Measurements from ENCODE around the gene YDJC. TPM values are rescaled to one million over a fixed set of nuclear protein-coding genes. Genes with fewer than 3 reads are reported as not detected.
A peak's percentile ranks its signal among the peaks of the same experiment; 100 is the strongest.

The YDJC gene
- total and polyA plus RNA-seq, 2 experiments from 2014 or later: 53.3 to 83.7 TPM

GRCh38 chr22:21603973-21604372, 25.8 kb downstream of the YDJC start:
- Histone ChIP-seq H2AFZ (no peak overlapping the region), H3K79me2 (replicated peaks; ENCODE audit: insufficient read depth) (peaks cover 99% of the 10 kb centered on the region), H3K9me2 (ENCODE audit: insufficient read depth) (no peaks in the 10 kb centered on the region), H3K36me3 (ENCODE audit: insufficient read depth) (no peaks in the 10 kb centered on the region; the same call in 1 of the 2 replicates), H3K4me1 (ENCODE audit: insufficient read depth) (no peaks in the 10 kb centered on the region), H3F3A (replicated peaks; ENCODE audit: low read depth) (0 out of 2 replicates have a peak, but pooled peaks cover under 1% of the 10 kb centered on the region), H3K4me2 (no peak overlapping the region), H3K27me3 (ENCODE audit: insufficient read depth) (no peaks in the 10 kb centered on the region), H4K20me1 (replicated peaks; ENCODE audit: insufficient read depth) (peaks cover 63% of the 10 kb centered on the region), H3K4me3 (no peak overlapping the region), H3K27ac (ENCODE audit: low read depth) (peak overlapping the region; percentile 55; the same call in 1 of the 2 replicates)
- H3K27ac Mint-ChIP-seq: no peak overlapping the region
- DNase-seq (ENCODE audit: low spot score) (no peak), ATAC-seq (no peak)
- no peaks in the 10 kb centered on the region; the same call in 2 of the 3 replicates for H3K9me3 Mint-ChIP-seq
- TF ChIP-seq STAT1 (IDR thresholded peaks at IDR 0.05; ENCODE audit: unreplicated experiment) (no peak), ZNF462 (CRISPR knock-in tag; IDR thresholded peaks at IDR 0.05) (no peak), CTCF (conservative IDR thresholded peaks at IDR 0.05; ENCODE audit: low read depth in 2 of 2) (no peak), ZNF114 (CRISPR knock-in tag; IDR thresholded peaks at IDR 0.05) (no peak), ZNF331 (CRISPR knock-in tag; IDR thresholded peaks at IDR 0.05; ENCODE audit: low read depth) (no peak), POLR2AphosphoS5 (IDR thresholded peaks at IDR 0.05; ENCODE audit: low read depth) (no peak), CREB1 (CRISPR knock-in tag; IDR thresholded peaks at IDR 0.05; ENCODE audit: low read depth) (no peak), EZH2phosphoT487 (IDR thresholded peaks at IDR 0.05; ENCODE audit: unreplicated experiment) (no peak), NANOG (IDR thresholded peaks at IDR 0.05; ENCODE audit: borderline replicate concordance) (no peak), REST (IDR thresholded peaks at IDR 0.05; ENCODE audit: unreplicated experiment) (no peak), ETS1 (IDR thresholded peaks at IDR 0.05) (no peak), EZH2 (IDR thresholded peaks at IDR 0.05; ENCODE audit: low read depth, unreplicated experiment) (no peak), JUNB (IDR thresholded peaks at IDR 0.05; ENCODE audit: unreplicated experiment) (no peak)
- peaks cover 23% of the 10 kb centered on the region for H3K36me3 Mint-ChIP-seq (ENCODE audit: low read depth)
- H3K27me3 Mint-ChIP-seq (ENCODE audit: insufficient read depth, low read depth, poor library complexity): peaks cover 6% of the 10 kb centered on the region
- no peak overlapping the region for H3K4me3 Mint-ChIP-seq
- H3K4me1 Mint-ChIP-seq: peaks cover 12% of the 10 kb centered on the region
